Mucosa of descending colon (tissue), 3 donors: ENCODE results near the gene NPB. TPM values are rescaled to one million over a fixed set of nuclear protein-coding genes. Genes with fewer than 3 reads are reported as not detected.

Experiments
- ATAC-seq: fragments of 200-7000 bp; cut with Tn5 transposase; one replicate; pipeline ENCODE4 v1.9.1; 2020; ENCODE audit warnings: mild to moderate bottlenecking, moderate library complexity
- DNase-seq, 3 donors: peaks; one replicate each; pipeline ENCODE4 v3.0.0-alpha.2; 2020
- H3K36me3 ChIP-seq: fragments of 200-600 bp; one replicate; pipeline ENCODE4 v1.8.0; 2021; ENCODE audit warnings: low read depth, mild to moderate bottlenecking
- H3K4me1 ChIP-seq: fragments of 200-600 bp; one replicate; pipeline ENCODE4 v1.8.0; 2021; ENCODE audit warnings: low read depth, mild to moderate bottlenecking
- H3K4me3 ChIP-seq: fragments of 200-600 bp; one replicate; pipeline ENCODE4 v1.8.0; 2021; ENCODE audit warnings: mild to moderate bottlenecking
- H3K9me3 ChIP-seq: fragments of 200-600 bp; one replicate; pipeline ENCODE4 v1.8.0; 2021; ENCODE audit warnings: mild to moderate bottlenecking
- CTCF ChIP-seq: fragments of 200-600 bp; IDR thresholded peaks from one replicate; pipeline ENCODE4 v1.8.0; 2022; ENCODE audit warnings: antibody characterized with exemption, mild to moderate bottlenecking
- intact Hi-C, 2 donors: fragments of 100-400 bp; cut with DNase I in 1 of 2; cut with micrococcal nuclease in 1 of 2; formaldehyde crosslinking; loops; one replicate each; pipeline versions ENCODE4 v1.11.0 to v1.11.1; 2022; cut with DNase I, micrococcal nuclease
- total RNA-seq, 3 donors: library from RNA; stranded (reverse); fragmentation: NEBNext Ultra II Directional in 2 of 3; extraction: Animal tissue kit (Norgen Biotek cat#: 25700) in 2 of 3; gene quantifications; one replicate each; pipeline versions ENCODE4 v1.2.1 to v1.2.4, GENCODE V29; 2021 to 2023
- donor health status: DM: no; HTN: no; CAD: no; lungs with moderate emphysema.
- donor health status: DM: no; HTN: no; CAD: no.
- donor health status: DM: no; HTN: yes; CAD: no.

Gene NPB
- total RNA-seq, 3 donors from 2014 or later = 0.12 to 0.51 (median 0.26) TPM

- intact Hi-C loops = no loop called here
- Histone ChIP-seq H3K9me3 (no peaks in the 10 kb centered on the region), H3K4me1 (peaks cover 55% of the 10 kb centered on the region), H3K36me3 (peaks cover 1% of the 10 kb centered on the region), H3K4me3 (peak within 1 kb of the TSS; percentile 96)
- DNase-seq (peak in 2 of 3 donors; percentile 41 to 68), ATAC-seq (peak; percentile 81)
- TF ChIP-seq CTCF = no peak
Measured at GRCh38 chr17:81859906-81860755, 41.9 kb upstream of the NPB start, which contains the start of gene P4HB. TSS of gene P4HB (minus strand) at chr17:81860535. CDS start at chr17:81860471, 64 bp downstream.

- H3K9me3 ChIP-seq = no peaks in the 10 kb centered on the region
- TF ChIP-seq CTCF = peak; percentile 33
- no peaks in the 10 kb centered on the region for H3K36me3 ChIP-seq
- H3K4me1 ChIP-seq = peaks cover 62% of the 10 kb centered on the region
- intact Hi-C loops = no loop called here
- peak; percentile 85 for ATAC-seq
- peak overlapping the region; percentile 96 for H3K4me3 ChIP-seq
- DNase-seq = peak; percentile 99 to 100 (median 99)
Measured at GRCh38 chr17:81860756-81861568, 41.1 kb upstream of the NPB start.

GRCh38 chr17:81863123-81863675, 38.8 kb upstream of the NPB start:
- no peak for TF ChIP-seq CTCF
- no peak for ATAC-seq
- H3K4me3 ChIP-seq = no peak overlapping the region
- H3K9me3 ChIP-seq = no peaks in the 10 kb centered on the region
- intact Hi-C loops = no loop called here
- H3K36me3 ChIP-seq = no peaks in the 10 kb centered on the region
- peaks cover 69% of the 10 kb centered on the region for H3K4me1 ChIP-seq
- no peak for DNase-seq

GRCh38 chr17:81863833-81864768, 37.9 kb upstream of the NPB start:
- no peak for DNase-seq
- intact Hi-C loops = no loop called here
- H3K4me3 ChIP-seq = no peak overlapping the region
- H3K36me3 ChIP-seq = no peaks in the 10 kb centered on the region
- H3K9me3 ChIP-seq = no peaks in the 10 kb centered on the region
- no peak for ATAC-seq
- no peak for TF ChIP-seq CTCF
- H3K4me1 ChIP-seq = peaks cover 69% of the 10 kb centered on the region

- ATAC-seq (no peak), DNase-seq (no peak)
- no peak for TF ChIP-seq CTCF
- no peak overlapping the region for H3K4me3 ChIP-seq
- intact Hi-C loops = no loop called here
- H3K9me3 ChIP-seq = no peaks in the 10 kb centered on the region
- H3K4me1 ChIP-seq = peaks cover 73% of the 10 kb centered on the region
- no peaks in the 10 kb centered on the region for H3K36me3 ChIP-seq
Measured at GRCh38 chr17:81865358-81865732, 36.7 kb upstream of the NPB start.
